HG03139 (cell line): ENCODE measurements around the gene CDKAL1.

ENCODE experiments used
- ATAC-seq: cut with Tn5 transposase; IDR thresholded peaks from one replicate; pipeline ENCODE4 v1.9.1; 2021; ENCODE audit not compliant: unreplicated experiment

Gene CDKAL1

GRCh38 chr6:20670750-20671149 is 136.5 kb downstream of the CDKAL1 start:
- no peak for ATAC-seq

- ATAC-seq = no peak
Observed at GRCh38 chr6:20672038-20672437, 137.8 kb downstream of the CDKAL1 start.

GRCh38 chr6:20673458-20673857 is 139.2 kb downstream of the CDKAL1 start:
- no peak for ATAC-seq

- no peak for ATAC-seq
Observed at GRCh38 chr6:20674664-20675063, 140.4 kb downstream of the CDKAL1 start.

- ATAC-seq = no peak
Observed at GRCh38 chr6:20678831-20679352, 144.6 kb downstream of the CDKAL1 start.

- peak; percentile 76 for ATAC-seq
Observed at GRCh38 chr6:20680697-20681165, 146.5 kb downstream of the CDKAL1 start.

- peak; percentile 28 for ATAC-seq
Observed at GRCh38 chr6:20681243-20681684, 147.0 kb downstream of the CDKAL1 start.

GRCh38 chr6:20684474-20684873 is 150.2 kb downstream of the CDKAL1 start:
- ATAC-seq = no peak

GRCh38 chr6:20686142-20686541 is 151.9 kb downstream of the CDKAL1 start:
- ATAC-seq = no peak

GRCh38 chr6:20687494-20687893 is 153.2 kb downstream of the CDKAL1 start:
- ATAC-seq = no peak

GRCh38 chr6:20688710-20689500 is 154.6 kb downstream of the CDKAL1 start:
- ATAC-seq = peak; percentile 86

- ATAC-seq = no peak
Observed at GRCh38 chr6:20691185-20691584, 156.9 kb downstream of the CDKAL1 start.

GRCh38 chr6:20692023-20692422 is 157.8 kb downstream of the CDKAL1 start:
- no peak for ATAC-seq

GRCh38 chr6:20693466-20694063 is 159.3 kb downstream of the CDKAL1 start:
- ATAC-seq = no peak

- no peak for ATAC-seq
Observed at GRCh38 chr6:20696676-20697075, 162.4 kb downstream of the CDKAL1 start.

GRCh38 chr6:20698675-20699074 is 164.4 kb downstream of the CDKAL1 start:
- no peak for ATAC-seq

- no peak for ATAC-seq
Observed at GRCh38 chr6:20699402-20699801, 165.1 kb downstream of the CDKAL1 start.

- no peak for ATAC-seq
Observed at GRCh38 chr6:20700375-20700774, 166.1 kb downstream of the CDKAL1 start.

- no peak for ATAC-seq
Observed at GRCh38 chr6:20702366-20702765, 168.1 kb downstream of the CDKAL1 start.

- ATAC-seq = no peak
Observed at GRCh38 chr6:20703049-20703448, 168.8 kb downstream of the CDKAL1 start.

GRCh38 chr6:20704325-20705025 is 170.2 kb downstream of the CDKAL1 start:
- no peak for ATAC-seq

- ATAC-seq = no peak
Observed at GRCh38 chr6:20705741-20706140, 171.5 kb downstream of the CDKAL1 start.
